Right lobe of liver (tissue), 6 donors: ENCODE results near the gene TRIM66. TPM values are rescaled to one million over a fixed set of nuclear protein-coding genes. Genes with fewer than 3 reads are reported as not detected.

Experiments used
- ATAC-seq, 4 donors: fragments of 200-7000 bp; cut with Tn5 transposase; one replicate each; pipeline ENCODE4 v1.9.1; 2020; ENCODE audit warnings: mild to moderate bottlenecking in 4 of 4, moderate library complexity in 4 of 4
- DNase-seq, 3 donors: peaks; one replicate each; pipeline ENCODE4 v3.0.0-alpha.2; 2020
- H3K27ac ChIP-seq, 3 donors: fragments of 200-600 bp; one replicate each; pipeline ENCODE4 v1.8.0; 2022
- H3K27me3 ChIP-seq, 2 donors: fragments of 200-600 bp; one replicate each; pipeline ENCODE4 v1.8.0; 2022
- H3K36me3 ChIP-seq, 4 donors: fragments of 200-600 bp; sonication (generic) in 1 of 4; one replicate each; pipeline versions ENCODE4 v1.5.1 to v1.8.0; 2017 to 2022; ENCODE audit warnings: control low read depth in 1 of 4
- H3K4me1 ChIP-seq, 4 donors: fragments of 200-600 bp; sonication (generic) in 1 of 4; one replicate each; pipeline versions ENCODE4 v1.5.1 to v1.8.0; 2017 to 2022; ENCODE audit warnings: control low read depth in 1 of 4
- H3K4me3 ChIP-seq, 3 donors: fragments of 200-600 bp; one replicate each; pipeline ENCODE4 v1.8.0; 2022
- H3K9me3 ChIP-seq, 4 donors: fragments of 200-600 bp; sonication (generic) in 1 of 4; one replicate each; pipeline versions ENCODE4 v1.5.1 to v1.8.0; 2017 to 2022; ENCODE audit warnings: control low read depth in 1 of 4
- POLR2A ChIP-seq: fragments of 450-650 bp; IDR thresholded peaks from one replicate; pipeline ENCODE4 v1.6.1; 2017; ENCODE audit warnings: antibody characterized with exemption, mild to moderate bottlenecking
- WGBS: methylation state at CpG from one replicate; pipeline ENCODE4 v1.1.6; 2018; ENCODE audit warnings: low coverage, low lambda C conversion rate; ENCODE audit not compliant: insufficient coverage; ENCODE audit errors: missing lambda C conversion rate; 5-methylcytosine and 5-hydroxymethylcytosine counted together
- intact Hi-C, 2 donors: fragments of 100-400 bp; cut with DNase I; formaldehyde crosslinking; loops; one replicate each; pipeline versions ENCODE4 v1.11.2 to v1.14.1; 2022
- total RNA-seq, 6 experiments: library from RNA; depleted of rRNA in 2 of 6; stranded (reverse); fragments of >200 nt in 2 of 6; fragmentation: NEBNext Ultra II Directional in 3 of 6; extraction: Animal tissue kit (Norgen Biotek cat#: 25700) in 3 of 6; gene quantifications; one replicate each; pipeline versions ENCODE4 v1.1.0 to v1.2.4, GENCODE V29; 2016 to 2023
- TF ChIP-seq, protein P1 (sequence below), 4 donors: fragments of 200-600 bp in 3 of 4; fragments of 450-650 bp in 1 of 4; IDR thresholded peaks; one replicate each; pipeline versions ENCODE4 v1.5.1 to v1.8.0; 2016 to 2022; ENCODE audit warnings: antibody characterized with exemption in 4 of 4, mild to moderate bottlenecking in 2 of 4
- donor health status: DM: no; HTN: yes; CAD: no.
- donor health status: DM: no; HTN: no; CAD: no.
- donor health status: DM: no; HTN: no; CAD: no.
- donor health status: DM: no; HTN: yes; CAD: no.
- donor health status: DM: no; HTN: yes; CAD: no.

TRIM66 gene
- total RNA-seq, 6 experiments from 2014 or later, result 4.0 to 16.4 (median 6.9) TPM

DNA sequence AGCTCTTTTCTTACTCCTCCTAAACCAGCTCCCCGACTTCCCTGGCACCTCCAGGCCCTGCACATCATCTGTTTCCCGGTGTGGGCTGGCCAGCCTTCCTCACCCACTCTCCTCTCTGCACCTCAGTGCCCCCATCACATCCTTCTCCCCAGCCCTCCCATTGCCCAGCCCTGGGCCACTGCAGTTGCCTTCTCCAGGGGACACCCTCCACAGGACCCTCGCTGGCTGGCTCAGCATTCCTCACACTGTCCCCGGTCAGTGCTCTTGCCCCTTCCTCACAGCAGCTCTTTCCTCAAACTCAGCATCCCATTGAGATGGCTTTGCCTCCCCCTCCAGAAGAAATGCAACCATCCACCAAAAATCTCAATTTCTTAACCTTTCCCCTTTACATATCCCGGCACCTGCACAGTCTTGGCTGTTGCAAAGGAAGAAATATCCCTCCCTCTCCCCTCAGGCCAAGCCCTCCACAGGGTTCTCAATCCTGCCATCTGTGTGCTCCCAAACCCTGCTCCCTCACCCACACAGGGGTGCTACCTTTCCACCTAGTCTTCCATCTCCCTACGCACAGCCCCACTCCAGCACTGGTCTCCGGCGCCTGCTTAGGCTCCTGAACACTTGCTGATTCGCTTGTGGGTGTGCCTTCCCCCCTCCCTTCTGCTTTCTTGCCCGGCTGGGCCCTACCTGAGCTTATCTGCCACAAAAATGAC, 19.6 kb upstream of the TRIM66 start:
- H3K27ac ChIP-seq, result no peak overlapping the region
- ATAC-seq, result no peak

DNA sequence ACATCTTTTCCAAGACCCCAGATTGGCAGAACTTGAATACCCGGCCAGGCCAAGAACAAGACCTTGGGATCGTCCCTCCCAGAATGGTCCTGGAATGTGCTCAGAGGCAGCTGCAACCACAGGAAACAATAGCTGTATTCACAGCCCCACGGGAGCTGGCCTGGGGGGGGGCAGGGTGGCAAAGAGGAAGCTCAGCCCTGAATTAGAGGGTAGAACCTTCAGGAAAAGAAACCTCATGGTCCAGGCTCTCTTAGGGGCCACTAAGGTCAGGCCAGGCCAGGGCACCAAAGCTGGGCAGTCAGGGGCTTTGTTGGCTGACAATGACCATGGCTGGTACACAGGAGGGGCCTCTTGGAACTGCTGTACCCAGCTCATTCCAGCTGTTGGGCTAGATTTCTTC, 17.4 kb upstream of the TRIM66 start:
- Histone ChIP-seq H3K27me3 (no peaks in the 10 kb centered on the region), H3K4me1 (no peaks in the 10 kb centered on the region), H3K36me3 (peaks cover 0 to 55% (median 28%) of the 10 kb centered on the region in 4 donors), H3K9me3 (no peaks in the 10 kb centered on the region), H3K27ac (no peak overlapping the region), H3K4me3 (no peak overlapping the region)
- 20% methylated on average over 1 of the region's 3 CpGs for WGBS
- intact Hi-C loops, result loop anchor here in 1 of 2 donors (10.0 kb wide), 1 partner anchor 105 kb away; no protein-coding TSS in a partner anchor
- peak in 2 of 4 donors; percentile 27 to 39 for ATAC-seq
- TF ChIP-seq, protein P1, sequence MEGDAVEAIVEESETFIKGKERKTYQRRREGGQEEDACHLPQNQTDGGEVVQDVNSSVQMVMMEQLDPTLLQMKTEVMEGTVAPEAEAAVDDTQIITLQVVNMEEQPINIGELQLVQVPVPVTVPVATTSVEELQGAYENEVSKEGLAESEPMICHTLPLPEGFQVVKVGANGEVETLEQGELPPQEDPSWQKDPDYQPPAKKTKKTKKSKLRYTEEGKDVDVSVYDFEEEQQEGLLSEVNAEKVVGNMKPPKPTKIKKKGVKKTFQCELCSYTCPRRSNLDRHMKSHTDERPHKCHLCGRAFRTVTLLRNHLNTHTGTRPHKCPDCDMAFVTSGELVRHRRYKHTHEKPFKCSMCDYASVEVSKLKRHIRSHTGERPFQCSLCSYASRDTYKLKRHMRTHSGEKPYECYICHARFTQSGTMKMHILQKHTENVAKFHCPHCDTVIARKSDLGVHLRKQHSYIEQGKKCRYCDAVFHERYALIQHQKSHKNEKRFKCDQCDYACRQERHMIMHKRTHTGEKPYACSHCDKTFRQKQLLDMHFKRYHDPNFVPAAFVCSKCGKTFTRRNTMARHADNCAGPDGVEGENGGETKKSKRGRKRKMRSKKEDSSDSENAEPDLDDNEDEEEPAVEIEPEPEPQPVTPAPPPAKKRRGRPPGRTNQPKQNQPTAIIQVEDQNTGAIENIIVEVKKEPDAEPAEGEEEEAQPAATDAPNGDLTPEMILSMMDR (IDR thresholded peaks at IDR 0.05), result no peak
- TF ChIP-seq POLR2A, result no peak
- no peak for DNase-seq

More for the DNA sequence above, 19.6 kb upstream of the TRIM66 start:
- DNase-seq, result no peak
- Histone ChIP-seq H3K4me1 (no peaks in the 10 kb centered on the region), H3K36me3 (peaks cover 0 to 36% (median 18%) of the 10 kb centered on the region in 4 donors), H3K4me3 (no peak overlapping the region), H3K27me3 (no peaks in the 10 kb centered on the region), H3K9me3 (no peaks in the 10 kb centered on the region)
- intact Hi-C loops, result loop anchor here in 1 of 2 donors (10.0 kb wide), 1 partner anchor 103 kb away; no protein-coding TSS in a partner anchor
- WGBS, result 94% methylated on average over 9 of the region's 10 CpGs
- TF ChIP-seq, protein P1 (IDR thresholded peaks at IDR 0.05), result no peak
- TF ChIP-seq POLR2A, result no peak

DNA sequence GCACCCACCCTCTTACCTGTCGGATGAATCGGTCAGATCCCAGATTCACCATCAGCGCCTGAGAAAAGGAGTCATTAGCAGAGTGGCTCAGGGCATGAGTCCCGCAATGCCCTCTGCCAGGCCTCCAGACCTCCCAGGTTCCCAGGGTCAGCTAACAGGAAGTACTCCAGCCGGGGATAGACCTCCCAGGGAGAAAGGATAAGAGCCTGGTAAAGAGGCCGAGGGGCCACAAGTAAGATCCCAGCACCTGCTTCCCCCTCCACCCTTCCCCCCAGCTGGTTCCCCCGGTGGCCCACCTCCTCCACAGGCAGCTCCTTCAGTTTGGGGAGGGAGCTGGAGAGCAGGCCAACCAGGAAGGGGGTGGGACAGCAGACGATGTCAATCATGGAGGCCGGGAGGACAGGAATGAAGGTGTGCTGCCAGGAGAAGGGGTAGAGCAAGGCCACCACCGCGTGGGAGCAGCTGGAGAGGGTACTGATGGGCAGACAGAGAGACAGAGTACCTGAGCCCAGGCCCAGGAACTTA, 16.5 kb upstream of the TRIM66 start:
- Histone ChIP-seq H3K4me3 (no peak overlapping the region), H3K36me3 (peaks cover 0 to 64% (median 31%) of the 10 kb centered on the region in 4 donors), H3K27ac (no peak overlapping the region), H3K4me1 (no peaks in the 10 kb centered on the region), H3K9me3 (no peaks in the 10 kb centered on the region), H3K27me3 (no peaks in the 10 kb centered on the region)
- TF ChIP-seq POLR2A, result no peak
- TF ChIP-seq, protein P1 (IDR thresholded peaks at IDR 0.05), result no peak
- DNase-seq (no peak), ATAC-seq (no peak)
- WGBS, result 60% methylated on average over 1 of the region's 11 CpGs
- intact Hi-C loops, result no loop called here

DNA sequence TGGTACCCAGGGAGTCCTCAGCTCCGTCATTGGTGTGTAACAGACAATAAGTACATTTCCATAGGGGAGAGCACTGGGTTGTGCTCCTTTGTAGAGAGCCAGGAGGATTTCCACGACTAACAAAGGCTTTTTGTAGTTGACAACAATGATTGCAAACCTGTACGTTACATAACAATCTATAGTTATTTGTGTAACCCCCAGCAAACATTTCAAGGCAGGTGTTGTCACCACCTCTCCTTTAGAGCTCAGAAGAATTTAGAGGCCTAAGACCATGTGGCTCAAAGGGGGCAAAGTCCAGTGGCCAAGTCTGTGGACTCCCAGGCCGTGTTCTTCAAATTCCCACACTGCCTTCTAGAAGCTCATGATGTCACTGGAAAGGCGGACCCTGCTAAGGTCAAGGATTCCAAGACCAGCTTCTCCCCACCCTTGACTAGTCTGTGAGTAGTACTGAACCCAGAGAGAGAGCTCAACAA, 15.9 kb upstream of the TRIM66 start:
- DNase-seq (no peak), ATAC-seq (no peak)
- H3K27ac ChIP-seq, result no peak overlapping the region

More for the DNA sequence above, 15.9 kb upstream of the TRIM66 start:
- WGBS, result 82% methylated on average over 3 of the region's 5 CpGs
- Histone ChIP-seq H3K4me3 (no peak overlapping the region), H3K27me3 (no peaks in the 10 kb centered on the region), H3K4me1 (no peaks in the 10 kb centered on the region), H3K36me3 (peaks cover 0 to 64% (median 33%) of the 10 kb centered on the region in 4 donors), H3K9me3 (no peaks in the 10 kb centered on the region)
- no peak for TF ChIP-seq POLR2A
- TF ChIP-seq, protein P1 (IDR thresholded peaks at IDR 0.05), result no peak
- intact Hi-C loops, result no loop called here
